ENCODE results near the gene IL1B.
A peak's percentile ranks its signal among the peaks of the same experiment; 100 is the strongest.

Gene IL1B

DNA sequence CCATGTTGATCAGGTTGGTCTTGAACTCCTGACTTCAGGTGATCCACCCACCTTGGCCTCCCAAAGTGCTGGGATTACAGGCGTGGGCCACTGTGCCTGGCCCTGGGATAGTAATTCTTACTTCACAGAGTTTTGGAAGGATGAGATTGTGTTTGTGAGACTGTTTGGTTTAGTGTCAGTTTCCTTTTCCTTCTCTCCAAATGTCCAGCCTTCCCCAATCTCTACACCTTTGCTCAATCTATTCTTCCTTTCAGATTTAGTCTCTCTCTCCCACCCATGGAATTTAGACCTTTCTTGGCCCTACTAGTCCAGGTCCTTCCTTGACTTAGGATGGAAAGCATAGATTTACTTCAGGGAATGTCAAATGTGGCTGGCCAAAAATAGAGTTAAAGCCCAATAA lies 40.1 kb downstream of the IL1B start:
- H3K4me3 ChIP-seq (ENCODE audit: low read depth, low read length), result no peak overlapping the region
- TF ChIP-seq, protein P1, sequence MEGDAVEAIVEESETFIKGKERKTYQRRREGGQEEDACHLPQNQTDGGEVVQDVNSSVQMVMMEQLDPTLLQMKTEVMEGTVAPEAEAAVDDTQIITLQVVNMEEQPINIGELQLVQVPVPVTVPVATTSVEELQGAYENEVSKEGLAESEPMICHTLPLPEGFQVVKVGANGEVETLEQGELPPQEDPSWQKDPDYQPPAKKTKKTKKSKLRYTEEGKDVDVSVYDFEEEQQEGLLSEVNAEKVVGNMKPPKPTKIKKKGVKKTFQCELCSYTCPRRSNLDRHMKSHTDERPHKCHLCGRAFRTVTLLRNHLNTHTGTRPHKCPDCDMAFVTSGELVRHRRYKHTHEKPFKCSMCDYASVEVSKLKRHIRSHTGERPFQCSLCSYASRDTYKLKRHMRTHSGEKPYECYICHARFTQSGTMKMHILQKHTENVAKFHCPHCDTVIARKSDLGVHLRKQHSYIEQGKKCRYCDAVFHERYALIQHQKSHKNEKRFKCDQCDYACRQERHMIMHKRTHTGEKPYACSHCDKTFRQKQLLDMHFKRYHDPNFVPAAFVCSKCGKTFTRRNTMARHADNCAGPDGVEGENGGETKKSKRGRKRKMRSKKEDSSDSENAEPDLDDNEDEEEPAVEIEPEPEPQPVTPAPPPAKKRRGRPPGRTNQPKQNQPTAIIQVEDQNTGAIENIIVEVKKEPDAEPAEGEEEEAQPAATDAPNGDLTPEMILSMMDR (IDR thresholded peaks at IDR 0.05; ENCODE audit: insufficient read depth, low read depth, low read length, missing control alignments), result no peak
- DNase-seq (ENCODE audit: low read depth), result no peak

DNA sequence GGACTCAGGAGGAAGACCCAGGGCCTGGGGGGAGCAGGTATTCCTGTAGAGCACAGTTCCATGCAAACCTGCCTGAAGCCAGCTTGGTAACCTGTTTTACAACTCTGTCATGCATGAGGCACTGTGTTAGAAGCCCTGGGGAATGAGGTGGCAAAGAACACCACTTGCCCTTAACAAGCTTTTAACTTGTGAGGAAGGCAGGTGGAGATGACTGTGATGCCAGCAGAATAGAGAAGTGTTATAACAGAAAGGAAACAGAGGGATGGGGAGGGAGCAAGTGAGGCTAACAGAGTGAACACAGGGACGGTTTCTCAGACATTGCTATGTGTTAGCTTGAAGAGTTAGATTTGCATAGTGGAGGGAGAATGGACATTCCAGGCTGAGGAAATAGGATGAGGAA lies 40.8 kb downstream of the IL1B start:
- no peak overlapping the region for H3K4me3 ChIP-seq (ENCODE audit: low read depth, low read length)
- TF ChIP-seq, protein P1 (IDR thresholded peaks at IDR 0.05; ENCODE audit: insufficient read depth, low read depth, low read length, missing control alignments), result no peak
- DNase-seq (ENCODE audit: low read depth), result no peak

DNA sequence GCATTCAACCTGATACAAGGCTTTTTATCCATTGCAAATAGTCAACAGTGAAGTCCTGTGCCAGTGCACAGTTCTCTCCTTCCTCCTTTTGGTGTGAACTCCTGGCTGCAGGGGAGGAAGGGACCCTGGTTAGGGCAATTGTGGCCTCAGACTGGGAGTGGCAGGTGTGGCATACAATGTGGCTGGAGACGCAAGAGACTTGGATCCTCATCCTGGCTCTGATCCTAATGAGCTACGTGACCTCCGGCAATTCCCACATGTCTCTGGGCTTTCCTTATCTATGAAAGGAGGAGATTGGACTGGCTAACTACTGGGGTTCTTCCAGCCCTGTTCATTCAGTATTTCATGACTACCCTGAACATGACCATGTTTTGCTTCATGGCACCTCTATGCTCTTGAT lies 41.7 kb downstream of the IL1B start:
- no peak for DNase-seq (ENCODE audit: low read depth)
- TF ChIP-seq, protein P1 (IDR thresholded peaks at IDR 0.05; ENCODE audit: insufficient read depth, low read depth, low read length, missing control alignments), result no peak
- no peak overlapping the region for H3K4me3 ChIP-seq (ENCODE audit: low read depth, low read length)

DNA sequence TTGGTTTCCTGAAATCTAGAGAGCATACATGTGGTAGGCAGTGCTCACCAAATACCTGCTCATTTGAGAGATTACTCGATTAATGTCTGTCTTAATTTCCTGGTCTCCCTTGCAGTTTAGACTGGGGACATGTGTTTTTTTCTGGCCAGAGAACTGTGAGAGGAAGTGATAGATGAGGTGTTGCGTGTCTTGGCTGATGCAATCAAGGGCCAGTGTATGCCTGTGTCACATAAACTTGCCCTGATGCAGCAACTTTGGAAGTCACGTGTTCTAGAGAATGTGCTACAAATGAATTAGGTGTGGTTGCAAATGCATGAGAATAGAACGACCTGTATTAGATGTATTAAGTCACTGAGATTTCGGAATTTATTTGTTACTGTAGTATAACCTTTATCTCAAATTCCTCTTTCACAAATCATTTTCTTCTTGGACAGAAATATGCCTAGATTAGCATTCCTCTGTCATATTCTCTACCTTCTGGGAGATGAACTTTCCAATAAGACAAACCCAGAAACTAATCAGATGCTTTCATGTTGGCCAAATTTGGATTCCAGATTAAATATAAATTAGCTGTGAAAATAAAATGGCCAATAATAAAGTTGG lies 42.3 kb downstream of the IL1B start:
- TF ChIP-seq, protein P1 (IDR thresholded peaks at IDR 0.05; ENCODE audit: insufficient read depth, low read depth, low read length, missing control alignments), result no peak

DNA sequence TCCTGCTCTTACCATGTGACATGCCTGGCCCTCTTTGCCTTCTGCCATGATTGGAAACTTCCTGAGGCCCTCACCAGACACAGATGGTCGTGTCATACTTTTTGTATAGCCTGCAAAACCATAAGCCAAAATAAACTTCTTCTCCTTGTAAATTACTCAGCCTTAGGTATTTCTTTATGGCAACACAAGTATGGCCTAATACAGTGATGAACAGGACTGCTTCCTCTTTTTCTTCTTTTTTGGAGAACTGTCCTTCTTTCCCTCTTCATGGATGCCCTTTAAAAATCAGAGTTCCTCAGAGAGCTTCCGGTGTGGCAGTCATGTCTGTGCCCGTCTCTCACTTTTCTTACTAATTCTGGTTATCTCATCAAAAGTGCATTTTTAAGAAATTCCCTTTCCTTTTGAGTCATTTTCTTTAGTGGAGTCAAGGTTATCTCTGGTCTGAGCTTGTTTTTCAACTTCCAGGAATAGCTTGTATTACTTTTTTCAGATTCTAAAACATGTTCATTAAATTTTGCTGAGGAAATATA lies 43.1 kb downstream of the IL1B start:
- TF ChIP-seq, protein P1 (IDR thresholded peaks at IDR 0.05; ENCODE audit: insufficient read depth, low read depth, low read length, missing control alignments), result no peak
- peak; percentile 55 for DNase-seq (ENCODE audit: low read depth)
- no peak overlapping the region for H3K4me3 ChIP-seq (ENCODE audit: low read depth, low read length)

More for the DNA sequence above, 42.3 kb downstream of the IL1B start:
- peak; percentile 82 for DNase-seq (ENCODE audit: low read depth)
- no peak overlapping the region for H3K4me3 ChIP-seq (ENCODE audit: low read depth, low read length)

DNA sequence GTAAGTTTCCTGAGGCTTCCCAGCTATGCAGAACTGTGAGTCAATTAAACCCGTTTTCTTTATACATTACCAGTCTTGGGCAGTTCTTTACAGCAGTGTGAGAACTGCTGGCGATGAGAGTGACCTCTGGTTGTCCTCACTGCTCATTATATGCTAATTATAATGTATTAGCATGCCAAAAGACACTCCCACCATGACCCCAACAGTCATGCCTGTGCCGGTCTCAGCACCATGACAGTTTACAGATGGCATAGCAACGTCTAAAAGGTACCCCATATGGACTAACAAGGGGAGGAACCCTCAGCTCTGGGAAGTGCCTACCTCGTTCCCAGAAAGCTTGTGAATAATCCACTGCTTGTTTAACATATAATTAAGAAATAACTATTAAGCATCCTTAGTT lies 44.2 kb downstream of the IL1B start:
- DNase-seq (ENCODE audit: low read depth), result no peak
- no peak overlapping the region for H3K4me3 ChIP-seq (ENCODE audit: low read depth, low read length)
- TF ChIP-seq, protein P1 (IDR thresholded peaks at IDR 0.05; ENCODE audit: insufficient read depth, low read depth, low read length, missing control alignments), result no peak

DNA sequence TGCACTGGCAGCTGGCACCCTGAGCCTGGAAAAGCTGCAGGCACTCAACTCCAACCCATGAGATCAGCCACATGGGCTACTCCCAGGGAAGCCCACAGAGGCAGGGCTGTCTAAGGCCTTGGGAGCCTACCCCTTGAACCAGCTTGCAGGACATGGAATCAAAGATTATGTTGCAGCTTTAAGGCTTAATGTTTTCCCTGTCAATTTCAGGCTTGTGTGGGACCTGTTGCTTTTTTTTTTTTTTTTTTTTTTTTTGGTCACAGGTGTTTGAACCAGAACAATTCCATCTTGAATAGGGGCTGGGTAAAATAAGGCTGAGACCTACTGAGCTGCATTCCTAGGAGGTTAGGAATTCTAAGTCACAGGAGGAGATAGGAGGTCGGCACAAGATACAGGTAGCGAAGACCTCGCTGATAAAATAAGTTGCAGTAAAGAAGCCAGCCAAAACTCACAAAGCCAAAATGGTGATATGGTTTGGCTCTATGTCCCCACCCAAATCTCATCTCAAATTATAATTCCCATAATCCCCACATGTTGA lies 44.8 kb downstream of the IL1B start:
- H3K4me3 ChIP-seq (ENCODE audit: low read depth, low read length), result no peak overlapping the region
- TF ChIP-seq, protein P1 (IDR thresholded peaks at IDR 0.05; ENCODE audit: insufficient read depth, low read depth, low read length, missing control alignments), result no peak

More for the DNA sequence above, 44.8 kb downstream of the IL1B start:
- no peak for DNase-seq (ENCODE audit: low read depth)

Data from GM12865 (cell line).